HCEC 1CT (cell line): ENCODE results near the gene MYL5.
"Not testable (repeated sequence)": the region's sequence is repeated elsewhere in the genome, so short reads cannot be mapped to it uniquely, and the experiment has no call there.

Source experiments
- DNase-seq: peaks from one replicate; pipeline ENCODE4 v3.0.0-alpha.2; 2017

Gene MYL5

DNA sequence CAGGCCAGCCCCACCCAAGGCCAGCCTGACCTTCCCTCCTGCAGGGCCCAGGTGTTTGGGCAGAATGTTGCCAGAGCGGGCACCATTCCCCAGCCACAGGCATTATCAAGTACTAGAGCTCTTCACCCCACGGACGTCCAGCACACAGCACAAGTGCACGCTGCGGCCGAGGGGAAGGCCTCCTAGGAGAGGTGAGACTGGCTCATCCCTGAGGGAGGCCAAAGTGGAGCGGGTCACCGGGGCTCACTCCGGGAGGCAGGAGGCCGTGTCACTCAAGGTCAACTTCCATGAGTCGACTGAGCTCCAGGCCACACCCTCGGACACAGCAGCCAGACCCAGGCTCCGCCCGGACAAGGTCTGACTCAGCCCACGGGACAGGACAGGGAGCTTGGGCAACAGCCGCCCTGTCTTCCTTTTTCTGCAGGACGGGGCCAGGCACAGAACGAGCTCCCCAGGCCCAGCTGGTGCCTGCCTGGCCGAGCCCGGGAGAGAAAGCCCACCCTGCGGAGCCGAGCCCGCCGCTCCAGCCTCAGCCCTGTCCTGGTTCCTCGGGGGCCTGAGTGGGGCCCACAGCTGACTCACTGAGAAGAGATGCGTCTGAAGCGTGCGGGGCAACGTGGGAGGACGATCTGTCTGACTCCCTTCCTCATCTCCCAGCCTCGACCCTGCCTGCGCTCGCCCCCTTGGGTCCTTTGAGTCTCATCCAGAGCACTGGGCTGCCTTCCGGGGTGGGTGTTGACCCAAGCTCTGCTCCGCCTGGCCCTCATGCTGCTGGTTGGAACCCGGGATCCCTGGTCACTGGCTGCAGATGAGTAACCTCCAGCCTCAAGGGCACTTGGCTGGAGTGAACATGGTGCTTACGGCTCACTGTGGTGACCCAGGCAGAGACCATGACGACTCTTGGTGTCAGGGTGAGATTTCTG lies 13.0 kb downstream of the MYL5 start:
- DNase-seq, result peak; percentile 88

DNA sequence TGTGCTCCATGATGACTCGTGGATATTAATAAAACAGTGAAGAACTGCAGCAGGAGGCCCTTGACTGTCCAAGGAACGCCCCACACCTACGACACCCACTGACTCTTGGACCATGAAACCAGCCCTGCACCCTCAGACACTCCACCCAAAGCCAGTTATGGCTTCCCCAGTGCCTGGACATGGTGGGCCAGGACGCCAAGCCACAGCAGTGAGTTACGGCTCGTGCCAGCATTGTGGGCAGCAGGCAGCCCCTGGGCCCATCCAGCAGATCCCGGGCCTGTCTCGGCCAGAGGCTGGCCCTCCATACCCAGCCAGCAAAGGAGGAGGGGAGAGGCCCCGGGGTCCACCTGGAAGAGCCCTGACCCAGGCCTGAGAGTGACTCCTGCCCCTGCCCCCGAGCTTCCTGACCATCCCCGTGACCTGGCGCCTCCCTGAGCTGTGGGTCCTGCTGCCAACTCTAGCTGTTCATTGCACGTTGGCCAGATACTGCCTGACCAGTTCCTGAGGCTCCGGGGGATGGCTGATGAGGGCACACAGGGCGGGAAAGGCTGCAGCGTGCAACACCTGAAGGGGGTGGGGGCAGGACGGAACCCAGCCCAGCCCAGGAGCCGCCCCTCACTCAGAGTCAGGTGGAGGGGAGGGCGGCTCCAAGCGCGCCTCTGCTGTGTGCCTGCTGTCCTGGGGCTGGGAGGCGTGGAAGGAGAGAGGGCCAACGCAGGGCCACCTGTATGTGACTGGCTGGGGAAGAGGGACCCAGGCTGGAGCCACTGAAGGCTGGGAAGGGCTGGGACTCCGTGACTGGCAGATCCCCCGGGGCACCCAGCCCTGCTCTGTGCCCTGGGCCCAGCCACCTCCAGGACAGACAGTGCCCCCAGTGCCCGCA lies 13.9 kb downstream of the MYL5 start:
- DNase-seq, result no peak

DNA sequence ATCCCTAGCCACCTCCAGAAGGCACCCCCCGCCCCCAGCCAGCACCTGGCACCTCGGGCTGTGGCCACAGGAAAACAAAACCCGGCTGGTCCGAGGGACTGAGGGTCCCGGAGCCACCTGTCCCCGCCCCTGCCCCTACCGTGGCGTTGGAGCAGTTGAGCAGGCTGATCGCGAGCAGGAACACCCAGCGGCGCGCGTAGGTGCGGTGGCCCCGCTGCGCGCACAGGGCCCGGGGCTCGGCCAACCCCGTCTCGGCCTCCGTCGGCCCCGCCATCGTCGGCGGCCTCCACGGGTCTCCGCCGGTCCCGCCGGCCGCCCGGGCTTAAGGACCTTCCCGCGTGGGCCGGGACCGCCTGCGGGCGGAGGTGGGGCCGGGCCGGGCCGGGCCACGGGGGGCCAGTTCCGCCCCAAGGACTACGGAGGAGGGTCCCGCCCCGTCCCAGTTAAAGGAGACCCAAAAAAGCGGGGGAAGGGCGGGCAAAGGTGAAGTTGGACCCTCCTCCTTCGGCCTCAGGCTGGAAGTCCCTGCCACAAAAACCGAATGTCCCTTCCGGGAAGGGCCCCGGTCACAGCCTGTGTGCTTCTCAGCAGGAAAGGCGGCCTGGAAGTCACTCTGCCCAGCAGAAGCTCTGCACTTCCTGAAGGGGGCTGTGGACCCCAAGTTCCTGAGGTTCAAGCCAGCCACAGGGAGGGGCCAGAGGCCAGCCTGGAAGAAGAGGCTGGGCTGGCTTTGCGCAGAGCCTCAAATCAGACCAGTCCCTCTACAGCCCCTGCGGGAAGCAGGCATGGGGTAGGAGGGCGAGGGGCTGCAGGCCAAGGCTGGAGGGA lies 14.7 kb downstream of the MYL5 start, which contains the start of gene SLC49A3:
SLC49A3 (minus strand) TSS at position 298 of the 828 bp plus-strand sequence; CDS start at position 274, 24 bp downstream.
- no peak for DNase-seq

DNA sequence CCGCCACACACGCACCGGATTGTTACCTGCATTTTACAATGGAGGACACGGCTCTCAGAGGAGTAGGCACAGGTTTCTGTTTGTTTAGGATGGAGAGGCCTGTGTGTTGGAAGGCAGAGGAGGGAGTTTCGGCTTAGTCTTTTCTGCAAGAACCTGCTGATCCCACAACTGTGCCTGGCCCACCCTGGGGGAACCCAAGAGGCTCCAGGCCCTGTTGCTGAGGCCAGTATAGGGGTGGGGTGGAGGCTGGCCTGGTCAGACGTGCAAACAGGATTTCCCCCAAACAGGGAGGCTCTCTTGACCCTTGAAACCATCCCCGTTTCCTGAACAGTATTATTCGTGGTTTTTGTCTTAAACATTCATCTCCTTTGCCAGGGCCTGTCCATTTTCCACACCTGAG lies 15.4 kb downstream of the MYL5 start:
- DNase-seq, result no peak

DNA sequence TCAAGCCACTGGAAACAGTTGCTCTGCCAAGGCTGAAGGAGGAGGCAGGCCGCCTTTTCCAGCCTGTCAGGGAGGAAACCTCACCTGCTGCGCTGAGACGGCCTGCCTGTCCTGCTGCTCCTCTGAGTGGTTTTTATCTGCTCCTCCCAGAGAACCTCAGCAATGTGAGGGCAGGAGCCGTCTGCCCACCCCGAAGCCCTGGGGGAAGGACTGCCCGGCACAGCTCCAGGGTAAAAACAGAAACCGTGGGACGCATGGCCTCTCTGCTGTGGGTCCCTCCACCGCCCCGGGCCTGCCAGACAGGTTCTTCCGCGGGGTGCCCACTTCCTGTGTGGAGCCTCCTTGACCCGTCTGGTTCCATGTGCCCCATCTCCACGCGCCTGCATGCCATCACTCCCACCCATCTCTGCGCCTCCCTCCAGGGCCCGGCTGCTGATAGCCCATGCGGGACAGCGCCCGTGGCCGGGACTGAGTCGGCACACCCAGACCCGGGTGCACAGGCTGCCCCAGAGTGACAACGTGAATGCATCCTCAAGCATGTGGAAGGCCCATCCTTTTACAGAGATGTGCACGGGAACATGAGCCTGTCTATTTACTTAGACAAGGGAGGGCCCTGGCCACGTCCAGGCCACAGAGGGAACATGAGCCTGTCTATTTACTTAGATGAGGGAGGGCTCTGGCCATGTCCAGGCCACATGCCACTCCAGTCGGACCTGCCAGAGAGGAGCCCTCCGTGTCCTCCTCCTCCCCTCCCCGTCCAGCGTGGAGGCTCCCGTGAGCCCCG lies 18.6 kb downstream of the MYL5 start:
- no peak for DNase-seq

DNA sequence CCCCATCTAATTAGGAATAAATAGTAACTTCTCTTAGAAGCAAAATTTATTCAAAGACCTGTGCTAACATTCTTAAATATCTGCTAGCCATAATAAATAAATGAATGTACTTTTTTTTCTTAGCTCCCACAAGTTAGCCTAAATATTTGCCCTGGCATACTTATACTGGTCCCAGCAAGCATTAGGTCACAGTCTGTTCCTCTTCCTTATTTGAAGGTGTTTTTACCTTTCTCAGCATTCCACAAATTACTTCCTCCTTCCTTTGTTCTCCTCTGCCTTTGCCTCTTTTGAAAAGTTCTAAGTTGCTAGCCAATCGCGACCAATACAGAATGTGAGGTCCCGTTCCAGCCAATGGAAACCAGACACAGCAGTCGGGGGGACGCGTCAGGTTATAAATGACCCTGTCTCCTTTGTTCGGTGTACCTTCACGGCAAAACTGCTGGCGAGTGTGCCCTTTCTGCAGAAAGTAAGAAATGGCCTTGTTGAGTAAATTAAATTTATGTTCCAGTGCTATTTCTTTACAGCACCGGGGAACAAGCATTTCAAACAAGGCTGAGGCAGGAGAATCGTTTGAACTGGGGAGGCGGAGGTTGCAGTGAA lies 20.1 kb downstream of the MYL5 start:
- DNase-seq, result not testable (repeated sequence)

DNA sequence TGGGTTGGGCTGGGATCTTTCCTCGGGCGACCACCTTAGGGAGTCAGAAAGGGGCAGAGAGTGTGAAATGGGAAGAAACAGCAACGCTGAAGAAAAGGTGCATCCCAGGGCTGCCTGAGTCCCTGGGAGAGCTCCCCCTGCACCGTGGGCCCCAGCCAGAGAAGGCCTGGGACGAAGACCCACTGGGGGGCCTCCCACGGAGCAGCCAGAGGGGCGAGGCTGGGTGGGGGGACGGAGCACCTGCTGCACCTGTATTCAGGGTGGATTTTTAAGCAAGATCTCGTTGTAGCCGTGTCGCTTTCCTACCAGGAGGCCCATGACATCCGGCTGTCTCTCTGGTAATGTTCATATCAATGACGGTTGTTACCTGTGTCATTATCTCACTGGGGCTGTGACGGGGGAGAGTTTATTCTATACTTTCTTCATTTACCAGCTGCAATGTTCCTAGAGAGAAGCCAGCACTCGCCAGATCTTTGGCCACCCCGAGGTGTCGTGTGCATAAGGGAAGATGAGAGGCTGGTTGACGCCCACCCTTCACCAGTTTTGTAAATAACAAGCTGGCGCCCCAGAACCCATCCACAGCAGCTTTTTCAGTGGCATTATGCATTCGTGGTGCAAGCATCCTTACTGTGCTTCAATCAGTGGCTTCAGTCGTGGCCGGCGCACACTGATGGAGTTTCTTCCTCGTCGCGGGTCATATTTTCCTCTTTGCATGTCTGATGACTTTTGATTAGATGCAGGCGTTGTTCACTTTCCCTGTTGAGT lies 25.7 kb downstream of the MYL5 start:
- DNase-seq, result no peak

DNA sequence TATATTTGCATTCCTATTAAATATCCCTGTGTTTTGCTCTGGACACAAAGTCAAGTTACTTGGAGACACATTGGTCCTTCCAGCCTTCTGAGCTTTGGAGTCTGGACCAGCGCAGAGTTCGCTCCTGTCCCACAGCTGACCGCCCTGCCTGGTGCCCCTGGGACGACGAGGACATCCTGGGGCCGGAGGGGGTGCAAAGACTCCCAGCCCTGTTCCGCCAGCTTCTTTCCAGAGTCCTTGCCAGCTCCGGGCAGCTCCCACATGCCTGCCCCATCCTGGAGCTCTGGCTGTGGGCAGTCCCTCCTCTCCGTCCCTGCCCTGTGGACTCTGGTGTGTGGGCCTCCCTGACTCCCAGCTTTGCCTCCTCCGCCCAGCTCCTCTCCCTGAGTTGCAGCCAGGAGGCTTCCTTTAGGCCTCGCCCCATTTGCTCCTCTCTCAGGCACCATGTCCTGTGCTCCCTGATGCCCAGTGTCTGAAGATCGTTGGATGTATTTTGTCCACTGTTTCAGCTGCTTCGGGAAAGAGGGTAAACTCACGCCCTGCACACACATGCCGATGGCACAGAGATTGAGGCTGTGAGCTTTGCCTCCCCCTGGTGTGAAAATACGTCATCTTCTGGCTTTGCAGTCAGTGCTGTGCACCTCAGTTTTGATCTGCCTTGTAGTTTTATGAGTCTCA lies 26.4 kb downstream of the MYL5 start:
- DNase-seq, result no peak

DNA sequence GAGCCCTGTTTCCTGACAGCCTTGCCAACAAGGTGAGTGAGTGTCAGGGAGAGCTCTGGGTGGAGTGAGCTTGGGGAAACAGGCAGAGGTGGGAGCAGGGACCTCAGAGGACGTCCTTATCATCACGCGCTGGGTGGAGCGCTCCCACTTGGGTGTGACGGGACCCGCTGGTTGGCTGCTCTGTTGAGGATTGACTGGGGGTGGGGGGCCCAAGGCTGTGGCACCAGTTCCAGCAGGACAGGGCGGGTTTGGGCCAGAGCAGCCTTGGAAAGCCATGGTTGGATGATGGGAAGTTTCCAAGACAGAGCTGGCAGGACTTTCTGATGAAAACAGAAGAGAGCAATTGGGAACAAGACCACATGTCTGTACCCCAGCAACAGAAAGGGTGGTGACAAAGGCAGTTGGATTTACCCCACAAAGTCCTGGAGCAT lies 28.3 kb downstream of the MYL5 start:
- DNase-seq, result no peak

DNA sequence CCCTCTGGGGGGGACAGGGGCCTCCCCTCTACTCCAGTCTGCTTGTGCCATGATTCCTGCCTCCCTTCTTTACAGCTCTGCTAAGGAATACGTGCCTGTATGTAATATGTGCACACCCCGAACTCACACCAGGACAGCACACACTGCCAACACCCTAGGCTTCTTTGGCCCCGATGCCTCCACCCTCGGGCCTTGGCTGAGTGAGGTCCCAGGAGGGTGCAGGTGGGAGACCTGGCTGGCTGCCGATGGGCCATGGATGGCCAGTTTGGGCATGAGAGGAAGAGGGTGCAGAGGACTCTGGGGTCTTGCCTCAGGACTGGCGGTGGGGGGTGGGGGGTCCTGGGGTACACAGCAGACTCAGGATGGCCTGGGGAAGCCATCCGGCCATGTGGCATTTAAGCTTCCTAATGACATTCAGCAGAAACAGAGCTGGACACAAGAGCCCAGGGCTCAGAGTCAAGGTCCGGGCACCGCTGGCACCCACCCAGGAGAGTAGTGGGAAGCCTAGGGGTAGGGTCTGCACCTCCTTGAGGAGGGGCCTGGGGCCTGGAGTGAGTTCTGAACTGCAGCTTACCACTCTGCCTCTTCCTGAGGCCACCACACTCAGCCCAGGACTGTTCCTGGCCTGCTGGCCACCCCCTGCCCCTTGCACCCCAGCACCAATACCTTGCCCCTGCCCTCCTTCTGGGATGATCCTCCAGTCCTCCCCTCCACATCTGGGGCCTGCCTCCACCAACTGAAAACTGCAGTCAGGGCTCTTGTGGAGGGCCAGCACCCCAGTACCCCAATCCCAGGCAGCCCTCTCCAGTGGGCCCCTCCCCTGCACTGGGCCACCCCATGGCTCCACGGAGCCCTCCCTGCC lies 29.2 kb downstream of the MYL5 start:
- DNase-seq, result no peak

DNA sequence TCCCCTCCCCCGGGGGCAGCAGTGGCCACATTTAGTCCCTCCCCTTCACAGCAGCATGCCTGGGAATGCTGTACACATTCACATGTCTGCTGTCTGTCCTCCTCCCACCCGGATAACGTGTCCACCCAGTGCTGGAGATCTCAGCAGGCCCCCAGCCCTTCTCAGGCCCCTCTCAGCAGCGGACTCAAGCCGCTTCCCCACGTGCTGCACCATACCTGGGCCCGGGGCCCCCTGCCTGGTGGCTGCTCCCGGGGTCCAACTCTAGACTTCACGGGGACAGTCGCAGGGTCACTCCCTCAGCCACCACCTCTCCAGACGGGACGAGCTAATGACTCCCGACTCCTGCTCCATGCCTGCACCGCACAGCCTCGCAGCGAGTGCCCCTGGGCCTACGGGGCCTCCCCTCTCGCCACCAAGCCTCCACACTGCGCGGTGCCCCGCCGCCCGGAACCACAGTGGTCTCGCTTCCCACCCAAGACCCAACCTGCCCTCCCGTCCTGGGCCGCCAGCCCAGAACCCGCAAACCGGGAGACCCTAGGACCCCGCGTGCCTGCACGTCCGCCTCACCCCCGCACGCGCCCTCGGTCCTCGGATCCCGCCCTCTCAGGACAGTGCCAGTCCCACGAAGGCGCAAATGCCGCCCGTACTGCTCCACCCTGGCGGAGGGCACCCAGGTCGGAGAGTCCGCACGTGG lies 30.0 kb downstream of the MYL5 start:
- no peak for DNase-seq

DNA sequence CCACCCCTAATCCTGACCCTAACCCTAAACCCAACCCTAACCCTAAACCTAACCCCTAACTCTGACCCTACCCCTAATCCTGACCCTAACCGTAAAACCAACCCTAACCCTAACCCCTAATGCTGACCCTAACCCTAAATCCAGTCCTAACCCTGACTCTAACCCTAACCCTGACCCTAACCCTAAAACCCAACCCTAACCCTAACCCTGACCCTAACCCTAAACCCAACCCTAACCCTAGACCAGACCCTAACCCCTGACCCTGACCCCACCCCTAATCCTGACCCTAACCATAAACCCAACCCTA lies 30.6 kb downstream of the MYL5 start:
- DNase-seq, result no peak

DNA sequence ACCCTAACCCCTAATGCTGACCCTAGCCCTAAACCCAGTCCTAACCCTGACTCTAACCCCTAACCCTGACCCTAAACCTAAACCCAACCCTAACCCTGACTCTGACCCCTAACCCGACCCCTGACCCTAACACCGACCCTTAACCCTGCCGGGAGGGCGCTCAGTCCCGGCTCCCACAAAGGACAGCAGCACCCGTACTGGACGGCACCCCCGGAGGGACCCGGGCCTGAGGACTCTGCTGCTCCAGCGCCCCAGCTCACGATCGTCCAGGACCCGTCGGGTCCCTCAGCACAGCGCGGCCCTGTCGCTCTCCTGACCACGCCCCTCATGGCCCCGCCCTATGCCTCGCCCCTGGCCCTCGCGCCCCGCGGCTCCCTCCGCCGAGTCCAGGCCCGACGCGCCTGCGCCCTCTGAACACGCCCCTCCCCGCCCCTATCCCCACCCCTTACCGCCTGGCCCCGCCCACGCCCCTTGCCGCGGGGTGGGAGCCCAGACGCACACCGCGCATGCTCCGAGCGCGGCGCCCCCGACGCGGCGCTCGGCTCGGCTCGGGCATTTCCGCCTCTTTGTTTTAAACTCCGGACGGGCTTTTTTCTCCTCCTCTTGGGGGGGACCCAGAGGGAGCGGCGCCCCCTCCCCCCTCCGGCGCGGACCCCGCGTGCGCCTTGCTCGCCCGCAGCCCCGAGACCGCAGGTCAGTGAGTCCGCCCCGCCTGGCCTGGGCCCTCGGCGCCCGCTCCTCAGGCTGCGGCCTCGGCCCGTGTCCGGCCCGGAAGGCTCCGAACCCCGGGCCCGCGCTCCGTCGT lies 31.1 kb downstream of the MYL5 start, which contains the start of gene PCGF3:
PCGF3 (plus strand) TSS at position 555 of the 805 bp plus-strand sequence. CDS start 27,849 bp downstream, outside the sequence.
- DNase-seq, result peak; percentile 85

DNA sequence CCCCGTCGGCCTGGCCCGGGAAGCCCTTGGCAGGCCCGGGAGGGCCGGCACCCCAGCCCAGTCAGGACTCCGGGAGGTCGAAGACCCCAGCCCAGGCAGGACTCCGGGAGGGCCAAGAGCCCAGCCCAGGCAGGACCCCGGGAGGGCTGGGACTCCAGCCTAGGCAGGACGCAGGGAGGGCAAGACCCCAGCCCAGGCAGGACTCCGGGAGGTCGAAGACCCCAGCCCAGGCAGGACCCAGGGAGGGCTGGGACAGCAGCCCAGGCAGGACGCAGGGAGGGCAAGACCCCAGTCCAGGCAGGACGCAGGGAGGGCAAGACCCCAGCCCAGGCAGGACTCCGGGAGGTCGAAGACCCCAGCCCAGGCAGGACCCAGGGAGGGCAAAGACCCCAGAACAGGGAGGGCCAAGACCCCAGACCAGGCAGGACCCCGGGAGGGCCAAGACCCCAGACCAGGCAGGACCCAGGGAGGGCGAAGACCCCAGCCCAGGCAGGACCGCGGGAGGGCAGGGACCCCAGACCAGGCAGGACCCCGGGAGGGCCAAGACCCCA lies 31.8 kb downstream of the MYL5 start:
- not testable (repeated sequence) for DNase-seq

DNA sequence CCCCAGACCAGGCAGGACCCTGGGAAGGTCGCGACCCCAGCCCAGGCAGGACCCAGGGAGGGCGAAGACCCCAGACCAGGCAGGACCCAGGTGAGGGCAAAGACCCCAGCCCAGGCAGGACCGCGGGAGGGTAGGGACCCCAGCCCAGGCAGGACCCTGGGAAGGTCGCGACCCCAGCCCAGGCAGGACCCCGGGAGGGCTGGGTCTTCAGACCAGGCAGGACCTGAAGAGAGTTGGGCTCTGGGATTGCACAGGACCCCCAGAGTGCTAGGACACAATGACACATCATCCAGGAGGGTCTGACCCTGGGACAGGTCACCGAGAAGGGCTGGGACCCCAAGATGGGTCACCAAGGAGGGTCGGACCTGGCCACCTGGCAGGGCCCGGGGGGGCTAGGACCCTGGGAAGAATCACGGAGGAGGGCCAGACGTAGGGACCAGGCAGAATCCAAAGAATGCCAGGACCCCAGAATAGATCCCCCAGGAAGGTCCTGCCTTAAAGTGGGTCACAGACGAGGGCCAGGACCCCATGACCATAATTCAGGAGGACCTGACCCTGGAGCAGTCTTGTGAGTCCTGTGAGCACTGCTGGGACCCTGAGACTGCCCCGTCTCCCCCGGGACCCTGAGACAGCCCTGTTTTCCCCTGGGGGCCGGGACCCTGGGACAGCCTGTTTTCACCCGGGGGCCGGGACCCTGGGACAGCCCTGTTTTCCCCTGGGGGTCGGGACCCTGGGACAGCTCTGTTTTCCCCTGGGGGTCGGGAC lies 32.7 kb downstream of the MYL5 start:
- no peak for DNase-seq

DNA sequence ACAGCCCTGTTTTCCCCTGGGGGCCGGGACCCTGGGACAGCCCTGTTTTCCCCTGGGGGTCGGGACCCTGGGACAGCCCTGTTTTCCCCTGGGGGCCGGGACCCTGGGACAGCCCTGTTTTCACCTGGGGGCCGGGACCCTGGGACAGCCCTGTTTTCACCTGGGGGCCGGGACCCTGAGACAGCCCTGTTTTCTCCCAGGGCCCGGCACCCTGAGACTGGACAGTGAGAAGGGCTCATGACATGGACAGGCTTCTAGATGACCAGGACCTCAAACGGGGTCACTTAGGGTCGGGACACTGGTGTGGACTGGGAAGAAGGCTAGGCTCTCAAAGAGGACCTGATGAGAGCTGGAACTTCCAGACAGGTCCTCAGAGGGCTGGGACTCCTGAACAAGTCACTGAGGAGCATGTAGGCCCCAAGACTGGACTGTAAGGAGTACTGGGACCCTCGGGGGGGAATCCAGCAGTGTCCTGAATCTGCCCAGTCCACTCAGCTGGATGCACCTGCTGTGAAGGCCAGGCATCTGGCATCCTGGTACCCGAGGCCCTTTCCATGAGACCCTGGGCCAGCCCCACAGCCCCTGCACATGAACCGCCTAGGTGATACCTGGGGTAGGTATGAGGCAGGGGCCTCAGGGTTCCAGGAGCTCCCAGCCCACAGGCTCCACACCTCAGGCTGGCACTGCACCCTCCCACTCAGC lies 33.7 kb downstream of the MYL5 start:
- no peak for DNase-seq
